Stimulated activated CD8-positive, alpha-beta memory T cell treated with anti-CD3 and anti-CD28 coated beads, Interleukin-4, amount 100 ng/mL, for 48 hours (primary cell): Measurements from ENCODE around the gene DMXL1.
"Not testable (repeated sequence)": the region's sequence is repeated elsewhere in the genome, so short reads cannot be mapped to it uniquely, and the experiment has no call there.

ENCODE experiments used
- DNase-seq: peaks from one replicate; pipeline ENCODE4 v3.0.0-alpha.2; 2020

The DMXL1 gene

DNA sequence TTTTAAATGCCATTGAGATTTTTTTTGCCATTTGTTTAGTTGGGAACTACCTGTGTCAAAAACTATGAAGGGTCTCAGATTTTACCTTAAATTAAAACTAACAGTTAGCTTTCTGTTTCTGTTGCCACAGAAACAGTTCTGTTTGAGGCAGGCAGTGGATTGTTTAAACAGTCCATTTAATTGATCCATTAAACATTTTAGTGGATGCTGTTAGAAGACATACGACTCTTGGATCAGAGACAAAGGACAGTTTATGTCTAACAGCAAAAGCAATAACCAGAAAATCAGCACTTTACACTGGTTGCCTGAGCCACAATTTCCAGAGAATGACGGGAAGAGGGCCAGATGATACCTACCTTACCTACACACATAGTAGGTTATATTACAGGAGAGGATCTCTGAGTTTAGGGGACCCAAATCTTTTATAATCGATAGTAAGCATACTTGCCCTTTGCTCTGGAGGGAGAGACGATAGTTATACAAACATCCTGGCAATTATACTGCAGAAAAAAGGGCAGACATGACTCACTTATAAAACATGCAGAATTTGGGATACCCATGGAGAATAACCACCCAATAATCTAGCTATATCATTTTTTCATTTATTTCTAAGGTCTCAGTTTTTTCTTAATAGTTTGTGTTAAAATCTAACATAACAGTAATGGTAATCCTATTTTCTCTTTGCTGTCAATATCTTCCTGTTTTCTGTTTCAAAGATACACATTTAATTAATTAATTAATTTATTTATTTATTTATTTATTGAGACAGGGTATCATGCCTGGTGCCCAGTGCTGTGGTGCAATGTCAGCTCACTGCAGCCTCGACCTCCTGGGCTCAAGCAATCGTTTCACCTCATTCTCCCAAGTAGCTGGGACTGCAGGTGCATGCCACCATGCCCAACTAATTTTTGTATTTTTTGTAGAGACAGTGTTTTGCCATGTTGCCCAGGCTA, 148.2 kb downstream of the DMXL1 start:
- DNase-seq: no peak

DNA sequence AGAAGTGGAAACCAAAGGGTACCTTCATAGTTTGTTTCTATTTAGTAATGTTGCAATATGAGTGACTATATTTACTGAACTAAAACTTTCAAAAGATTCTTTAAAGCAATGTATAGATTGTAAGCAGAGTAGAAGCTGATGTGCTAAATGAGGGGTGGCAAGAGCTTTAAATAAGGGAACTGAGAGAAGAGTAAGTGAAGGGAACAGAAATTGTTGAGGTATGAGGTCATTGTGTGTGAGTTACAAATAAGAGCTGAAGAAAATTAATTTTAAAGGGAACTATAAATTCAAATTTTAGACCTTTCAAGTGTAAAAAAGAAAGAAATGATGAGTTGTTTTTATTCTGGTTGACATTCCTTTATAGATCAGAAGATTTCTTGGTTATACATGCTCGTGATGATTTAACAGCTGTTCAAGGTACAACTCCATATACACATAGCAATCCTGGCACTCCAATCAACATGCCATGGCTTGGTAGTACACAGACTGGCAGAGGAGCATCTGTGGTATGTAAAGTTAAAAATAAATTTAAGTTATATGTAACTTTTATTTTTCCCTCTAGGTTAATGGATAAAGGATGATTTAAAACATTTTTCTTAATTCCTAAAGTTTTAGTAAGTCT, 149.8 kb downstream of the DMXL1 start:
- DNase-seq: no peak

GRCh38 chr5:119221330-119221729, 150.4 kb downstream of the DMXL1 start:
- no peak for DNase-seq

GRCh38 chr5:119229950-119230349, 159.1 kb downstream of the DMXL1 start:
- DNase-seq: no peak

DNA sequence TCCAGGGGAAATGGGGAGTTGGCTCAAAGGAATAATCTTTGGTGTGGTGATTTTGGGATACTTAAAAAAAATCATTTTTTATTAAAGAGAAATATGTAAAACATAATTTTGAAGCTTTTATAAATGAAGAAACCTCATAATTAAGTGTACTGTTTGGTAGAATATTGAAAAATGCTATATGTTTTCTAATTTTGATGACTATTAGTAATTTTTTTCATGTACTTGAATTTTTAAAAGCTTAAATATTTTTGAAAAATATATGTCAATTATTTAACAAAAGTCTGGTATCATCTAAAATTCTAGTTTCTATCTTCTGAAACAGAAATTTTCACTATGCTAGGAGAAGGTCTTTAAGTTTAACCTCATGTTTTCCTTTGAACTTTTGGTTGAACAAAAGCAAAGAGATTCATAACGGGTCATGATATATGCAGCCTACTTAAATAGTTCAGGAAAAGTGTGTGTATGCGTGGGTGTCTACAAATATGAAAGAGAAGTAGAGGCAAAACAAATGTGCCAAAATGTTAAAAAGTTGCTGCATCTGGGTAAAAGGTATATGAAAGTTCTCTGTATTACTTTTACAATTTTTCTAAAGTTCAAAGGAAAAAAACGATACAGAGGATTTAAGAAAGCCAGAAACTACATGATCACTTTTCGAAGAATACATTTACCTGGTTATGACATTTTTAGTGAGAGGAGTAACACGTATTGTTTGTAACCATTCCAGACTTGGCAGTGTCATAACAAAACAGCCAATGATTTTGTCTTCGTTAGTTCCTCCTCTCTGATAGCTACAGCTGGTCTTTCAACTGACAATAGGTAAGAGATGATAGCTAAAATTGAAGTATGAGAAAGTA, 167.6 kb downstream of the DMXL1 start:
- DNase-seq: no peak

DNA sequence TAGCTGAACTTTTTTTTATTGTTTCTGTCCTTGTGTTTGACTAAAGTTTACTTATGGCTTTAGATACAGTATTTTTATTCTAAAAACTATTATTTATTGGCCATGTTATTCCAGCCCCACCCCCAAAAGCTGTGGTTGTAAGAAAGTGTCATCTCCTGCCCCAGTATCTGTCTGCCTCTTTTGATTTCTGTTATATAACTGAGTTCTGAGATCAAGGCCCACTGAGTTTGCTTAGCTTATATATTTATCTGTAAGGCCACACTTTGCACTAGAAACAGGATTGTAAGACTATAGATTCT, 168.2 kb downstream of the DMXL1 start:
- no peak for DNase-seq

GRCh38 chr5:119239826-119240225, 168.9 kb downstream of the DMXL1 start:
- not testable (repeated sequence) for DNase-seq

- DNase-seq: no peak
Observed at GRCh38 chr5:119243888-119244287, 173.0 kb downstream of the DMXL1 start.

- DNase-seq: no peak
Observed at GRCh38 chr5:119250946-119251901, 180.3 kb downstream of the DMXL1 start.

- DNase-seq: no peak
Observed at GRCh38 chr5:119255571-119256356, 184.9 kb downstream of the DMXL1 start.

DNA sequence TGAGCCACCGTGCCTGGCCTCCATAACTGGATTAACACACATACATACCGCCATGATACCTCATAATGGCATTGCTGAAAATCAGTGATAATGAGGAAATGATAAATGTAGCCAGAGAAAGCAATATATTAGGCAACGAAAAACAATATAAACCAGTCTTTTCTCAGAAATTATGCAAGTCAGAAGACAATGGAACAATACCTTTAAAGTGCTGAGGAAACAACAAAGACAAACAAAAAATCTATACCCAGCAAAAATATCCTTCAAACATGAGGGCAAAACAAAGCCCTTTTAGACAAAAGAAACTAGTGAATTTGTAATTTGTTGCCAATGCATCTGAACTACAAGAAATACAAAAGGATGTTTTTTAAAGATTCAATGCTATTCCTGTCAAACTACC, 186.7 kb downstream of the DMXL1 start:
- DNase-seq: no peak

GRCh38 chr5:119263639-119264038, 192.8 kb downstream of the DMXL1 start:
- DNase-seq: no peak

DNA sequence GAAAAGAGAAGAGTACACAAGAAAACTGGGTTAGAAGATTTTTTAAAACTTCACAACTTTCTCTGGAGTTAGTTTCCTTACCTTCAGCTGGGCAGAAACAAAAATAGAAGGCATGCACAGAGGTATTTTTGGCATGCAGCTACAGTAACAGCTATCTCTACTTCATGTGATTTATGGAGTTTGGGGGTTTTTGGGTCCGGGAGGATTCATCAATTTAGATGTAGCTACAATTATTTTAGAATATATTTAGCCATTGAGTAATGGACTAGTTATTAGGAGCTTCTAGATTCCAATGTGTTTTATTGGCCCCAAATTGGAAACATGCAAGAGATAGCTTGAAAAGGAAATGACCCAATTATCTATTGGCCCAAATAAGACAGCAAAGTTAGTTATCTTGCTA, 193.3 kb downstream of the DMXL1 start:
- no peak for DNase-seq

DNA sequence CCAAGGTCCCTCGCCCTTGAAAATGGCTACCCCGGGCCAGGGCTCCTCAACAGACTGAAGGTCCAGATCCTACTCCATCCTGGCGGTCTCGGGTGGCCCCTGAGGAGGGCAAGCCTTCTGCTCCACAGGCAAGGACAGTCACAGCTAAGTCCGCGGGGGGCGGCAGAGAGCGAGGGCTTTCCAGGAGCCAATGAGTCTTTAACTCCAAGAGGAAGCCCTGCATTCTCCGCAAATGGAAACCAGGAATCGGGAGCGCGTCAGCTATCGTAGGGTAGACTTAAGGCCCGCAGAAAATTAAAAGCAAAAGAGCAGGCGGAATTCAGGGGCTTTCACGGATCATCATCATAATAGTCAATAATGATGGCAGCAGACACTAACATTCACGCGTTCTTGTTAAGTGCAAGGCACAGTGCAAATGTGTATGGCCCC, 197.1 kb downstream of the DMXL1 start:
- DNase-seq: peak; percentile 75

GRCh38 chr5:119268387-119269060, 197.6 kb downstream of the DMXL1 start:
- DNase-seq: peak; percentile 100

- peak; percentile 58 for DNase-seq
Observed at GRCh38 chr5:119269061-119269944, 198.4 kb downstream of the DMXL1 start.

GRCh38 chr5:119270121-119270565, 199.3 kb downstream of the DMXL1 start:
- no peak for DNase-seq

- no peak for DNase-seq
Observed at GRCh38 chr5:119270960-119271757, 200.3 kb downstream of the DMXL1 start.
